Lung (tissue), 12 donors: ENCODE measurements around the gene HERC6. TPM values are rescaled to one million over a fixed set of nuclear protein-coding genes. Genes with fewer than 3 reads are reported as not detected.
"Not testable (repeated sequence)": the region's sequence is repeated elsewhere in the genome, so short reads cannot be mapped to it uniquely, and the experiment has no call there.

Experiments
- ATAC-seq: fragments of 200-7000 bp; cut with Tn5 transposase; one replicate; pipeline ENCODE4 v1.9.1; 2020; ENCODE audit warnings: moderate number of reproducible peaks; ENCODE audit not compliant: insufficient read depth, low FRiP score
- DNase-seq, 3 donors: peaks; one replicate each; pipeline ENCODE4 v3.0.0-alpha.2; 2013 to 2017
- H3K27ac ChIP-seq, 2 donors: one replicate each; pipeline ENCODE4 v1.5.1; 2013; ENCODE audit warnings: mild to moderate bottlenecking in 2 of 2, moderate library complexity in 2 of 2, control low read depth in 1 of 2, inconsistent platforms in 1 of 2, low read depth in 1 of 2, low read length in 1 of 2
- H3K27me3 ChIP-seq, 3 donors: one replicate each; pipeline ENCODE4 v1.5.1; 2013; ENCODE audit warnings: low read length in 2 of 3; ENCODE audit not compliant: control insufficient read depth in 3 of 3, insufficient read depth in 3 of 3
- H3K36me3 ChIP-seq, 4 donors: one replicate each; pipeline ENCODE4 v1.5.1; 2013; ENCODE audit warnings: low read length in 4 of 4, mild to moderate bottlenecking in 1 of 4, moderate library complexity in 1 of 4; ENCODE audit not compliant: control insufficient read depth in 4 of 4, insufficient read depth in 4 of 4
- H3K4me1 ChIP-seq, 5 donors: one replicate each; pipeline ENCODE4 v1.5.1; 2013; ENCODE audit warnings: low read length in 5 of 5, mild to moderate bottlenecking in 2 of 5, moderate library complexity in 1 of 5; ENCODE audit not compliant: control insufficient read depth in 5 of 5, insufficient read depth in 5 of 5
- H3K4me3 ChIP-seq: one replicate; pipeline ENCODE4 v1.5.1; 2013; ENCODE audit warnings: mild to moderate bottlenecking, control low read depth, moderate library complexity
- H3K9ac ChIP-seq, 2 donors: one replicate each; pipeline ENCODE4 v1.5.1; 2013; ENCODE audit warnings: low read length in 2 of 2, control low read depth in 1 of 2; ENCODE audit not compliant: insufficient read depth in 1 of 2
- H3K9me3 ChIP-seq, 4 donors: one replicate each; pipeline ENCODE4 v1.5.1; 2013; ENCODE audit warnings: low read length in 3 of 4, mild to moderate bottlenecking in 1 of 4, moderate library complexity in 1 of 4; ENCODE audit not compliant: control insufficient read depth in 4 of 4, insufficient read depth in 3 of 4
- CTCF ChIP-seq: IDR thresholded peaks from 2 replicates; pipeline ENCODE4 v1.5.1; 2012; ENCODE audit warnings: mild to moderate bottlenecking; ENCODE audit errors: control extremely low read depth, extremely low read depth
- WGBS, 2 donors: extraction: QIAGEN DNeasy Blood & Tissue Kit; methylation state at CpG; one replicate each; pipeline ENCODE4 v1.1.7; 2013; 5-methylcytosine and 5-hydroxymethylcytosine counted together
- polyA plus RNA-seq, 2 donors: library from polyadenylated mRNA; stranded (reverse); fragments of 200-250 nt; gene quantifications; one replicate each; pipeline ENCODE4 v1.2.1, GENCODE V29; 2013
- total RNA-seq, 2 donors: library from RNA; depleted of rRNA in 1 of 2; stranded (reverse); fragments of >200 nt in 1 of 2; gene quantifications; one replicate each; pipeline ENCODE4 v1.2.1, GENCODE V29; 2014 to 2021
- donor health status: control.
- donor health status: control.
- donor health status: Bipolar disorder and iron deficiency.
- donor health status: healthy.
- donor health status: DM: yes; HTN: yes; CAD: no.

HERC6 gene
- total and polyA plus RNA-seq, 4 donors: 3.4 to 21.7 (median 10.0) TPM

GRCh38 chr4:88446124-88446523 lies 67.5 kb downstream of the HERC6 start:
- DNase-seq (peak in 1 of 3 donors; percentile 28), ATAC-seq (no peak)
- WGBS, 2 donors: 68 to 73% methylated on average over 3 of the region's 3 CpGs
- H3K27ac ChIP-seq: no peak overlapping the region
- H3K9ac ChIP-seq: no peak overlapping the region
- peaks cover 0 to 3% (median 1%) of the 10 kb centered on the region in 5 donors for H3K4me1 ChIP-seq
- H3K4me3 ChIP-seq: no peak overlapping the region
- peaks cover 5 to 15% (median 9%) of the 10 kb centered on the region in 4 donors for H3K36me3 ChIP-seq
- H3K27me3 ChIP-seq: no peaks in the 10 kb centered on the region
- H3K9me3 ChIP-seq: peaks cover 0 to 2% (median 0%) of the 10 kb centered on the region in 4 donors
- TF ChIP-seq CTCF: no peak

- Histone ChIP-seq H3K4me3 (no peak overlapping the region), H3K9me3 (peaks cover 0 to 2% (median 0%) of the 10 kb centered on the region in 4 donors), H3K27ac (no peak overlapping the region), H3K27me3 (no peaks in the 10 kb centered on the region), H3K36me3 (peaks cover 2 to 5% (median 4%) of the 10 kb centered on the region in 4 donors), H3K9ac (no peak overlapping the region), H3K4me1 (peaks cover 0 to 3% (median 1%) of the 10 kb centered on the region in 5 donors)
- WGBS, 2 donors: 84 to 88% methylated on average over 5 of the region's 5 CpGs
- ATAC-seq (no peak), DNase-seq (peak in 2 of 3 donors; percentile 67 to 71)
- no peak for TF ChIP-seq CTCF
These were observed 68.9 kb downstream of the HERC6 start for GRCh38 chr4:88447371-88448095.

- H3K9me3 ChIP-seq, ATAC-seq, H3K4me3 ChIP-seq, H3K9ac ChIP-seq, H3K27me3 ChIP-seq, H3K36me3 ChIP-seq, DNase-seq, H3K4me1 ChIP-seq, H3K27ac ChIP-seq: not testable (repeated sequence)
- 90 to 96% methylated on average over 7 of the region's 7 CpGs for WGBS, 2 donors
These were observed 69.6 kb downstream of the HERC6 start for GRCh38 chr4:88448211-88448765.

GRCh38 chr4:88448889-88449288 lies 70.2 kb downstream of the HERC6 start:
- Histone ChIP-seq H3K36me3 (no peaks in the 10 kb centered on the region), H3K27ac (no peak overlapping the region), H3K4me1 (peaks cover 0 to 3% (median 1%) of the 10 kb centered on the region in 5 donors), H3K9me3 (no peaks in the 10 kb centered on the region), H3K4me3 (no peak overlapping the region), H3K27me3 (no peaks in the 10 kb centered on the region), H3K9ac (no peak overlapping the region)
- no peak for DNase-seq
- TF ChIP-seq CTCF: no peak
- no peak for ATAC-seq
